Measurements from ENCODE around the gene BICD1. TPM values are rescaled to one million over a fixed set of nuclear protein-coding genes. Genes with fewer than 3 reads are reported as not detected.

The BICD1 gene
- total and polyA plus RNA-seq, 12 donors: 2.5 to 14.7 (median 9.2) TPM

DNA sequence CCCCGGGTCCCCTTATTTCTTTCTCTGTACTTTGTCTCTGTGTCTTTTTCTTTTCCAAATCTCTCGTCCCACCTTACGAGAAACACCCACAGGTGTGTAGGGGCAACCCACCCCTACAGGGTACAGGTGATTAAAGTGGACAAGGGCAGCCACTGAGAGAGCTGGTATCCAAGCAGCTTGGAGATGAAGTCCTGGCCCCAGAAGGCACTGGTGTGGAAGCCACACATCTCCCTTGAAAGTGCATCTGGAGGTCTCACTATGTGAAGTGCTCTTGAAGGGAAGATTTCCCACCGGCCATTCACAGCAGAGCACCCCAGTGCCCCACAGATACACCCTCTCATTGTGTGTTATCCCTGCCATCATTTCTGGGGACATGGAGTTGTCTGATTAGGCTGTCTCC lies 6.3 kb upstream of the BICD1 start:
- Histone ChIP-seq H3K27me3 (no peaks in the 10 kb centered on the region), H3K9me3 (no peaks in the 10 kb centered on the region), H3K27ac (no peak overlapping the region), H3K4me1 (peaks cover 0 to 11% (median 0%) of the 10 kb centered on the region in 9 donors), H3K4me3 (no peak overlapping the region), H3K36me3 (no peaks in the 10 kb centered on the region)
- no peak for ATAC-seq
- intact Hi-C loops (cut with DNase I): loop anchor here in 1 of 10 donors (10.0 kb wide), 1 partner anchor 446 kb away; the partner anchor contains the start of gene ETFBKMT
- DNase-seq: no peak
- WGBS, 2 donors: 93 to 94% methylated on average over 3 to 4 of the region's 4 CpGs
- TF ChIP-seq, protein P1, sequence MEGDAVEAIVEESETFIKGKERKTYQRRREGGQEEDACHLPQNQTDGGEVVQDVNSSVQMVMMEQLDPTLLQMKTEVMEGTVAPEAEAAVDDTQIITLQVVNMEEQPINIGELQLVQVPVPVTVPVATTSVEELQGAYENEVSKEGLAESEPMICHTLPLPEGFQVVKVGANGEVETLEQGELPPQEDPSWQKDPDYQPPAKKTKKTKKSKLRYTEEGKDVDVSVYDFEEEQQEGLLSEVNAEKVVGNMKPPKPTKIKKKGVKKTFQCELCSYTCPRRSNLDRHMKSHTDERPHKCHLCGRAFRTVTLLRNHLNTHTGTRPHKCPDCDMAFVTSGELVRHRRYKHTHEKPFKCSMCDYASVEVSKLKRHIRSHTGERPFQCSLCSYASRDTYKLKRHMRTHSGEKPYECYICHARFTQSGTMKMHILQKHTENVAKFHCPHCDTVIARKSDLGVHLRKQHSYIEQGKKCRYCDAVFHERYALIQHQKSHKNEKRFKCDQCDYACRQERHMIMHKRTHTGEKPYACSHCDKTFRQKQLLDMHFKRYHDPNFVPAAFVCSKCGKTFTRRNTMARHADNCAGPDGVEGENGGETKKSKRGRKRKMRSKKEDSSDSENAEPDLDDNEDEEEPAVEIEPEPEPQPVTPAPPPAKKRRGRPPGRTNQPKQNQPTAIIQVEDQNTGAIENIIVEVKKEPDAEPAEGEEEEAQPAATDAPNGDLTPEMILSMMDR (IDR thresholded peaks at IDR 0.05): no peak

DNA sequence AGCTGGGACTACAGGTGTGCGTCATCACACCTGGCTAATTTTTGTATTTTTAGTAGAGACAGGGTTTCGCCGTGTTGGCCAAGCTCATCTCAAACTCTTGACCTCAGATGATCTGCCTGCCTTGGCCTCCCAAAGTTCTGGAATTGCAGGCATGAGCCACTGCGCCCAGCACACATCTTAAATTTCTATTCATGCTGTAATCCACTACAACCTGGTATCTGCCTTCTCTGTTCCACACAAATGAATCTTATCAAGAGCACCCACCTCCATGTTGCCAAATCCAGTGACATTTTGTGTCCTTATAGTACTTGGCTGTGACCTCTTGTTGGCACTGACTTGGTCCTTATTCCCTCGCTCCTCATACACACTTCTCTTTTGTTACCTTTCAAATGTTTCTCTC lies 5.8 kb upstream of the BICD1 start:
- TF ChIP-seq, protein P1 (IDR thresholded peaks at IDR 0.05): no peak
- Histone ChIP-seq H3K9me3 (no peaks in the 10 kb centered on the region), H3K4me1 (peaks cover 0 to 14% (median 1%) of the 10 kb centered on the region in 9 donors), H3K27me3 (no peaks in the 10 kb centered on the region), H3K4me3 (no peak overlapping the region), H3K27ac (no peak overlapping the region), H3K36me3 (no peaks in the 10 kb centered on the region)
- DNase-seq: no peak
- 80 to 99% methylated on average over 5 of the region's 5 CpGs for WGBS, 2 donors
- ATAC-seq: no peak
- intact Hi-C loops (cut with DNase I): loop anchor here in 1 of 10 donors (10.0 kb wide), 1 partner anchor 446 kb away; the partner anchor contains the start of gene ETFBKMT

DNA sequence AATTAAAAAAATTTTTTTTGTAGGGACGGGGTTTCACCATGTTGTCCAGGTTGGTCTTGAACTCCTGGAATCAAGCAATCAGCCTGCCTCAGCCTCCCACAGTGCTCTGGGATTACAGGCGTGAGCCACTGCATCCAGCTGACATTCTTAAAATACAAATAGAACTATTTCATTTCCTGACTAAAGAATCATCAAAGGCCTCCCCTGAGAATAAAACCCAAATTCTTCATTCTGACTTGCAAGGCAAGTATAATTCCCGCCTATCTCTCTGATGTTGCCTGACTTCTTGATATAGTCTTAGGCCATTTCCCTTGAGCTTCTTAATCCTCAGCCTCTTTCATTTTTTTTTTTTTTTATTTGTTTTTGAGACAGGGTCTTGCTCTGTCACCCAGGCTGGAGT lies 4.4 kb upstream of the BICD1 start:
- Histone ChIP-seq H3K4me1 (peaks cover 0 to 18% (median 5%) of the 10 kb centered on the region in 9 donors), H3K27me3 (no peaks in the 10 kb centered on the region), H3K9me3 (no peaks in the 10 kb centered on the region), H3K4me3 (no peak overlapping the region), H3K27ac (peak overlapping the region in 1 of 10 donors; percentile 2), H3K36me3 (no peaks in the 10 kb centered on the region)
- no peak for DNase-seq
- 73 to 77% methylated on average over 3 of the region's 3 CpGs for WGBS, 2 donors
- no peak for ATAC-seq
- TF ChIP-seq, protein P1 (IDR thresholded peaks at IDR 0.05): no peak
- intact Hi-C loops (cut with DNase I): loop anchor here in 1 of 10 donors (10.0 kb wide), 1 partner anchor 447 kb away; the partner anchor contains the start of gene ETFBKMT

DNA sequence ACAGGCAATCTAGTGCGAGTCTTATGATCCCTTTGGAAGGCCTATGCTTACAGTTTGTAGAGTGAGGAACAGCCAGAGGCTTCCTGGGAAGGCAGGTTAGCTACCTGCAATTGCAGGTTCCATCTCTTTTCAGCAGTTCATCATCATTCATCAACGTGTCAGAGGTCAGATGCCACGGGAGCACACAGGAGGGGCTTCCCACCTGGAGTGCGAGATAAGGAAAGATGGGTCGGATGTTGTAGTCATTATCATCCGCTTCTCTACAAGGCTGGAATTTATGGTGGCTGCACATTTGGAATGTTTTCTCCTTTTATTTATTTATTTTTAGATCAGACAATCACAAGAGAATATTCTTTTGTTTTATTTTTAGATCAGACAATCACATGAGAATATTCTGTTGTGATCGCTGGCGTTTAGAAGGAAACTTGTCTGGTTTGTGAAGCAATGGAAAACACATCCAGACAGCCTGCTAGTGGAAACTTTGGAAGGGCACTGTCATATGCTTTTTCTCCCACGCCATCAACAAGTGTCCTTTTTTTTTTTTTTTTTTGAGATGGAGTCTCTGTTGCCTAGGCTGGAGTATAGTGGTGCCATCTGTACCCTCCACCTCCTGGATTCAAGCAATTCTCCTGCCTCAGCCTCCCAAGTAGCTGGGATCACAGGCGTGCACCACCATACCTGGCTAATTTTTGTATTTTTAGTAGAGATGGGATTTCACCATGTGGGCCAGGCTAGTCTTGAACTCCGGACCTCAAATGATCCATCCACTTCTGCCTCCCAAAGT lies 1.9 kb upstream of the BICD1 start:
- TF ChIP-seq, protein P1 (IDR thresholded peaks at IDR 0.05): no peak
- 48 to 49% methylated on average over 11 of the region's 11 CpGs for WGBS, 2 donors
- no peaks in the 10 kb centered on the region for H3K9me3 ChIP-seq
- no peak overlapping the region for H3K4me3 ChIP-seq
- H3K27me3 ChIP-seq: no peaks in the 10 kb centered on the region
- ATAC-seq (no peak), DNase-seq (no peak)
- H3K36me3 ChIP-seq: no peaks in the 10 kb centered on the region
- intact Hi-C loops (cut with DNase I): loop anchor here in 1 of 10 donors (10.0 kb wide), 1 partner anchor 450 kb away; the partner anchor contains the start of gene ETFBKMT
- H3K4me1 ChIP-seq: peaks cover 0 to 40% (median 22%) of the 10 kb centered on the region in 9 donors
- H3K27ac ChIP-seq: peak overlapping the region in 5 of 10 donors; percentile 31 to 95 (median 38)
